Stimulated activated CD4-positive, alpha-beta T cell treated with anti-CD3 and anti-CD28 coated beads, Interleukin-2, amount 100 ng/mL, for 24 hours (primary cell): ENCODE results near the gene H19.
A peak's percentile ranks its signal among the peaks of the same experiment; 100 is the strongest.

Experiments
- DNase-seq, 2 donors: peaks; one replicate each; pipeline ENCODE4 v3.0.0-alpha.2; 2020

Gene H19

GRCh38 chr11:1946812-1947484 is 50.7 kb downstream of the H19 start, which contains the start of gene MRPL23:
Gene MRPL23, plus strand, starts transcription at chr11:1947332. Its CDS starts 31 bp downstream, at chr11:1947363.
- peak in 1 of 2 donors; percentile 53 for DNase-seq
